ENCODE results near the gene EZH2.

DNA sequence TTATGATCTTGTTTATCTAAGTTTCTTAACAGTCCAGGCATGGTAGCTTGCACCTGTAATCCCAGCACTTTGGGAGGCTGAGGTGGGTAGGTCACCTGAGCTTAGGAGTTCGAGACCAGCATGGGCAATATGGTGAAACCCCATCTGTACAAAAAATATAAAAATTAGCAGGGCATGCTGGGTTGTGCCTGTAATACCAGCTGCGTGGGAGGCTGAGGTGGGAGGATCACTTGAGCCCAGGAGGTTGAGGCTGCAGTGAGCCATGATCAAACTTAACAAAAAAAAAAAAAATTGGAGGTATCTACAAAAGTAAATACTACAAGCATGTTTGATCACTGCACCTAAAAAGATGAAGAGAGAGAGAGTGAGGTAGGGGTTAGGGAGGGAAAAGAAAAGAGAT is 9.0 kb upstream of the EZH2 start:
- TF ChIP-seq CTCF (IDR thresholded peaks at IDR 0.05), result no peak
- TF ChIP-seq POLR2A (IDR thresholded peaks at IDR 0.05), result no peak
- TF ChIP-seq POLR2AphosphoS5 (IDR thresholded peaks at IDR 0.05), result no peak
- no peak for TF ChIP-seq EP300 (IDR thresholded peaks at IDR 0.05; ENCODE audit: low read depth)

All from transverse colon (tissue), 4 donors.